ENCODE results near the gene TTR.

TTR gene

DNA sequence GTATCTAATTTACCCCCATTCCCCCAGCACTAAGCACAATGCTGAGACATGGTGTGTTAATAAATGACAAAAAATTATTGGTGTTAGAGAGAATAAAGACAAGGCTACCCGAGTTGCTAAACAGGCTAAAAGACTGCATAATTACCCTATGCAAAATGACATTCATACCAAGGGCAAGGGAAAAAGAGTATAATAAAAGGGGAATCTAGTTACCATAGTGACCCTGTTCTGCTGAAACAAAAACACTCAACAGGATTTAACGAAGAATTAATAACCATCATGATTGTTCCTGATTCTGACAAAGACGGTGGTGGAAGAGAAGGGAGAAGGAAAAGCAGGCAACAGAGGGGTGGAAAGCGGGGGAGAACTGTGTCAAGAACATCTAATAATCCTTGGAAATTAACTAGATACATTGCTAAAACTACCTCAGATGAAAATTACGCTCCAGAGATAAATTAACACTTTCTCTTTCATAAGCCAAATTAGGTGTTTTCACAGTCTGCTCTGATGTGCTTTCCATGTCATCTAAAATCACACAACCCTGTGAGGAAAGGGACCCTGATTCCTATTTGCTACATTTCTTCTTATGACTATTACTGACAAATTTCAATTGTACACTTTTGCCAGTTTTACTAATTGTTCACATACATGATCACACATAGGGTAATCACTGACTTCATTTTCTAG, 25.5 kb downstream of the TTR start:
- no peak for FAIRE-seq

DNA sequence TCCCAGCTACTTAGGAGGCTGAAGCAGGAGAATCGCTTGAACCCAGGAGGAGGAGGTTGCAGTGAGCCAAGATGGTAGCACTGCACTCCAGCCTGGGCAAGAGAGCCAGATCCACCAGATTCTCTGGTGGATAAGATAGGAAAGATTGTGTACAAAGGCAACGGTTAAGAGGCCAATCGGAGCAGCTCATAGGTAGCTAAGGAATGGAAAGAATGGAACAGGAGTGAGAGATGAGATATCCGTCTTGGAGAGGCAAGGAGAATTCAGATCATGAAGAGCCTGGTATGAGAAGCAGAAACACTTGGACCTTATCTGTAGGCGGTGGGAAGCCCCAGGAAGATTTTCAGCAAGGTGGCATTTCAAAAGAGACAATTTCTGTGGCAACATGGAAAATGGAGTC, 27.1 kb downstream of the TTR start:
- FAIRE-seq = no peak

DNA sequence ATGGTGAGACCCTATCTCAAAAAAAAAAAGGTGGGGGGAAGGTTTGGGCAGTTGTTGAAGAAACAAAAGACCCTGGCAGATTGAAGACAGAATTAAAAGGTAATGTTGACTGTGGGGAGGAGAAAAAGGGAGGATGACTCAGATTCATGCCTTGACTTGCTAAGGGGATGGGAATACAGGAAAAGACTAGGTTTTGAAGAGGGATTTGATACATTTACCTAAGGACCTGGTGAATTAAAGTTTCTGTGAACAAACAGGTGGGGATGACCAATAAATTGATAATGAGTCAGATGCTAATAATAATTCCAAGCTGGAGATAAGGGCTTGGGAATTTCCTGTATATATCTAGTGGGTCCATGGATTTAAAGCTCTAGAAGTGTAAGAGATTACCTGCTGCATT, 27.6 kb downstream of the TTR start:
- FAIRE-seq = no peak

DNA sequence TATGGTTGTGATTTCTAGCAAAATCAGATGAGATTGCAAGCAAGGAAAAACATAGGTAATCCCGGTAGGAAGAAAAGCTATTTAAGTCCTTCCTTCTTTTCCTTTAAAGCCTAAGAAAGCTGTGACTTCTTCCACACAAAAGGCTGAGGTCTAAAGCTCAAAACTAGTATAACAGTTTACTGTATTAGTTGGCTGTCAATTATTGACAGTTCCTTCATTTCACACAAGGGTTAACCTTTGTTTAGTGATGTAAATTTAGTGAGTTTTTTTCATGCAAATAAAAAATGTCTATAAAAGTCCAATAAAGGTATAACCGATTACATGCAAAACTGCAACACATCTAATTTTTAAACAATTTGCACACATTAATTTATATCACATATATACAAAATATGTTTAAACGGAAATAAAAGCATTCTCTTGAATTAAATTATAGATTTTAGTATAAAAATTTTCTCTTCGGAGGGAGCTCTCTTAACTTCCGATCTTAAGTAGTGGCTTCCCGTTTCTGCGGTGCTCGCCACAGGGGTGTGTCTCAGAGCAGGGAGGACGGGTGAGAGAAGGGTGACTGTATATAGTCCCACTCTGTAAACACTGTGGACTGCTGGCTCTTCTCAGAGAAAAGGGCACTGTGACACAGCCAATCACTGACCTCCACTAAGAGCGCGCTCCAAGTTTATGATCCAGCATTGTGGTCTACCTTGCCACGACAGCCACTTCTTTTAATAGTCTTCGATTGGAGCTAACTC, 33.4 kb downstream of the TTR start:
- FAIRE-seq = no peak

DNA sequence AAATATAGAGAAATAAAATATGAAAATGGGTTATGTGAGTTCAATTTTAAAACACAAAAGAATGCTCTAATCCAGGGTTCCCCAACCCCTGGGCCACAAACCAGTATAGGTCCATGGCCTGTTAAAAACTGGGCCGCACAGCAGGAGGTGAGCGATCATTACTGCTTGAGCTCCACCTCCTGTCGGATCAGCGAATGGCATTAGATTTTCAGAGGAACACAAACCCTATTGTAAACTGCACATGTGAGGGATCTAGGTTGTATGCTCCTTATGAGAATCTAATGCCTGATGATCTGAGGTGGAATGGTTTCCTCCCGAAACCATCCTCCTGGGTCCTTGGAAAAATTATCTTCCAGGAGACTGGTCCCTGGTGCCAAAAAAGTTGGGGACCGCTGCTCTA, 34.7 kb downstream of the TTR start:
- FAIRE-seq = no peak

DNA sequence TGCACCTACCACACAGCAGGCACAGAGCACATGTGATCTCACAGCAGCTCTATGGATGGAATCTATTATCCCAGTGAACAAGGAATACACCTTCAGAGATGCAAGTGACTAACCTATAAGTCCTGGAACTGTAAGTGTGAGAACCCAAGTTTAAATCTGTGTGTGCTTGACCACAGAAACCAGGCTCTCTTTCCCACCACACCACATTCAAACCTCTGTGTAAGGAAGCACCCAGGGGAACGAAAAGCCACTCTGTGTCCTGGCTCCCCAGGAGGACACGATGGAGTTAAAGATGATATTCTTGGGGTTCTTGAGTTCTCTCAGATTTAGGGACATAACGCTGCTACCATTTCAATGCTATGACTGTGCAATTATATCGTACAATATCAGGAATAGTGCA, 38.9 kb downstream of the TTR start:
- no peak for FAIRE-seq

DNA sequence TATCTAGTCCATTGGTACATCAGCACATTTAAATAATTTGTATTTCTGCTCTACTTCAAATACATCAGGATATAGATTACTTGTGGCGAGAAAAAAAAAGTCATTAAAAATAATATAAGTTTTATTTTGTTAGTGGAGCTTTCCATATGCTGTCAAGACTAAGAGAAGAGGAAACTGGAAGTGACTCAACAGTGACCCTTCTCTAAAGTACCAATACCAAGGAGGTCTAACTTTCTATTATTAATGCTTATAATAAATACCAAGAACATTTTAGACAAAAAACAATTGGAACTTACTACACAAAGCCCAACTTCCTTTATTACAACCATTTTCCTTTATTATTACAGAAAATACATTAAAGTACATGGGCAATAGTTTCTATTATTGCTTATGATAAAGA, 39.8 kb downstream of the TTR start:
- no peak for FAIRE-seq

DNA sequence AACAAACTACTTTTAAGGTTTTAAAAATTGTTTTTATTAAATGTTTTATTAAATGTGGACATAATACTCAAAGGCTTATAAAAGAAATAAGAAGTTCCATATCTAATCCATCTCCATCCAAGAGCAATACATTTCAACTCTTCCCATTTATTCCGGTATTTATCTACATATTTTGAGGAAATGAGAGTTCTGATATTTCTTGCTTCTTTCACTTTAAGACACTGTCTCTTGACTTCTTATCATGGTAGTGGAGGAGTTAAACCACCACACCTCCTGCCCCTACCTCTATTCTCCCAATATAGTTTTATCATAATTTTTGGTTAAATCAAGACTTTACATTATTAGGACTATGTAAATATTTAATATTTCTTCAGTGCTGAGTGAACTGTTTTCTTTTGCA, 40.7 kb downstream of the TTR start:
- no peak for FAIRE-seq

DNA sequence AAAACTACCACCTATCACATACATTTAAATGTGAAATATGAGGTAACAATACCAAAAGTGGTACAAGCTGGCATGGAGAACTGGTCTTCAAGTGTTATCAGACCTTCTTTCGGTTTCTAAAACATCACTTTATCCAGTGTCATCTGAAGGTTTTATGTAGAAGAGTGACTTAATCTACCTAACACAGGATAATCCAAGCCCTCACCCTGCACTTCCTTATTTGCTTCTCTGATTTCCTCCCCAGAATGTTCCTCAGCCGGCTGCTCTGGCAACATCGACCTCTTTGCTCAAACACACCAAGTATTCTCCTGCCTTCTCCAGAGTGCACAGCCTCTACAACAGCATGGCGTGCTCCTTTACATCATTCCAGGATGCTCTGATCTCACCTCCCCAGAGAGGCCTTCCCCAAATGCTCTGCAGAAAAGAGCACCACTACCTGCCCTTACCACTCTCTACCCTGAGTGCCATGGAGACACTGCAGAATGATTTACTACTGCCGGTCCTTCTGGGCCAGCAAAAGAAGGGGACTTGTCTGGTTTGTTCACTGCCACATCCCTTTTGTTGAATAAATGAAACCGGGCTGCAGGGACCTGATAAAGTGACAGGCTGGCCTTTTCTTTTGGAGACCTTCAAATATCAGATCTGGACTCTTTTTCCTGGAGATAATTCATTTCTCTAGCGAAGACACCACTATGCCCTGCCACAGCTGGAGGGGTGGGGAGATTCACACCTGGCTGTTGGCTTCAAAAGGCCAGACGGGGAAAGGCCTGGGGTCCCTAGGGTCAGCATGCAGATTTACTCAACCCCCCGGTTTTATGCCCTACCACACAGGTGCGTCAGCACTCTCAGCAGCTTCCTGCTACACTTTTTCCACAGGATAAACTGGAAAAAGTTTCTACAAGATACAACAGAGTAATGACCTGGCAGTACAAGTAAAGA, 42.0 kb downstream of the TTR start:
- FAIRE-seq = no peak

DNA sequence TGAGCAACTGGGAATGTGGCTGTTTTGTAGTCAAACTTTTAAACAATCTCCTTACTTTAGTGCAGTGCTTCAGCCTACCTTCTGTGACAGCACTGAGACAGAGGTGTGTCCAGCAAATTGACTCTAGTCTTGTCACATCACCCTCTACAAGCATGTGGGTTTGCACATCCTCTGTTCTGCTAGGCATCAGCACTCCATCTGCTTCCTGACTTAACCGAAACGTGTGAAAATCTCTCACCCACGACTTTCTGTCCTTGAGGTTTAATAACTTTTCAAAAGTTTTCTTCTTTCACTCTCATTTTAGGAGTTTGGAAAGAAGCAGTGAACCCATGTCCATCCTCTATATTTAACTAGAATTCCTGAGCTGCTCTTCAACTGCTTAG, 42.6 kb downstream of the TTR start:
- no peak for FAIRE-seq

DNA sequence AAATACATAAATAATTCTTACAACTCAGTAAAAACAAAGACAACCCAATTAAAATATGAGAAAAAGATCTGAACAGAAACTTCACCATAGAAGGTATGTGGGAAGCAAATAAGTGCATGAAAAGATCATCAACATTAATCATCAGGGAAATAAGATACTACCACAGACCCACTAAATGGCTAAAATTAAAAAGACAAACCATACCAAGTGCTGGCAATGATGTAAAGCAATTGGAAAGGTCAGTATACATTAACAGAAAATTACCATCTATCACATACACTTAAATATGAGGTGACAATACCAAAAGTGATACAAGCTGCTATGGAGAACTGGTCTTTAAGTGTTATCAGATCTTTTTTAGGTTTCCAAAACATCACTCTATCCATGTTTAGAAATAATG, 44.7 kb downstream of the TTR start:
- FAIRE-seq = no peak

DNA sequence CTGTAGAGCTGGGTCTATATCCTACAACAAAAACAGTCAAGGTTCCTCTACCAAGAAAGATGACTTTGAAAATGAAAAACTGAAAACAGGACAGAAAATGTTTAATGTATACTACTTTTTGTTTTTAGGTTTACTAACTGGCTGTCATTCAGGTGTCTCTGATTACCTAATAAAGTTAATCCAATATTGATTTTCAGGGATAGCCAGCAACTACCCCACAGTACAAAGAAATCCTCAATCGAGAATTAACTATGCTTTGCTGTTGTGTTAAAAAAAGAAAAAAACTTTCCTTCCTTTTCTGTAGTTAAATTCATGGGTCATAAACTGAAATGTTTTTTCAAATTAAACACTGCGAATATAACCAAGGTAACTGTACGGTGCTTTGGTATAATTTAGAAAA, 45.8 kb downstream of the TTR start:
- no peak for FAIRE-seq

DNA sequence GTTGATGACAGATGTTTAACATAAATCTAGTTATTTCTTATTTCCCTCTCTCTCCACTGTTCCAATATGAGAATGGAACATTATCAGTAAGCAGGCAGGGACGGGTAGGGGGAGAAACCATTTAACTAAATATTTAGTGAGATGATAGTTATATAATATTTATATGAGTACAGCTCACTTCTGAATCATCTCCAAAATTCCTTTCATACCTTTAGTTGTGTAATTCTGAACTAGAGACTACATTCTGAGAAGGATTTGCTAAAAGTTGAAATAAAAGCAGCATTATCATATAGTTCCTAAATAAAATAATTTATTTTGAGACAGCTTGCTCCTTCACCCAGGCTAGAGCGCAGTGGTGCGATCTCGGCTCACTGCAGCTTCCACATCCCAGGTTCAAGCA, 51.3 kb downstream of the TTR start:
- no peak for FAIRE-seq

DNA sequence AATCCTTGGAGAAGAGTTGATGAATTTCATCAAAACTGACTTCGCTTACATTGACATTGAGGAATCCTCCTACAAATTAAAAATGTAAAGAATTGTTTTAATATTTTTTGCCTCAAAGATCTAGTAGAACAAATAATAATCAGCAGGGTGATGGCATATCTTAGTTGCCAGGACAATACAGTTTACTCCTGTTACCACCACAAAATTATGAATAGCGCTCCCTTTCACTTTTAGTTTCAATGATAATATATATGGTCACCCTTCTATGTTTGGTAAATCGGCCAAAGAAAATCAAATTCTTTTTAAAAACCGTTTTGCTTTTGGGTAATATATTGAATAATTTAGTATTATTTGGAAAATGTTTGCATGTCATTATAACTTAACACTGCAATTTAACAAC, 53.7 kb downstream of the TTR start:
- FAIRE-seq = no peak

DNA sequence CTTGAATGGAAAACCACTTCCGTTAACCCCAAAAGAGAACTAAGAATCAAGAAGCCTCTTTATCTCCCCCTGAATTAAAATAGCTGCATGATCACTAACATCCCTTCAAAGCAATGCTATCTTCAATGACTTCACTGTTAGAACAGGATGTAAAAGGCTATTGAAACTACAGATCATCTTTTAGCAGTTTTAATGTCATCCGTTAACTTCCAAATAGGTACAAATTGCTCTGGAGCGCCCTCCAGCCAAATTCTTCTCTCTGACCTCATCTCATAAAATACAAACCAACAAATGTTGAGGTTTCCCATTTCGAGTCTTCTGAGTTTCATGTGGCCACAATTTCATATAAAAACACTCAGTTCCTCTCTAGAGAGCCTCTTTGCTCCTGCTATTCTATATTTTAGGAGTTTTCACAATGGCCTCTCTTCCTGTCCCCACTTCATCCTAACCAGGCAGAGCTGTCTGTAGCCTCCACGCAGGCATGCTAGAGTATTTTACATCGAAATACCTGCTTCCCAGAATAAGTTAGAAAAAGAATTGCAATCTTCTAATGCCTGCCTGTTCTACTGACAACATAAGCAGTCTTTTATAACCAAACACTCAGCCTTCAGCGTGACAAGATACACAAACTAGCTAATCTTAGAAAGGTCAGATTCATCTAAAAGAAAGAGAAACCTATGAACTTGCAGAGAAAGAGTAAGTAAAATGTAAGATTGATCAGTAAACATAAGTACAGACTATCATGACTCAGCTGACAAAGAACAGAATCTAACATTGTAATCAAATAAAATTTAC, 54.9 kb downstream of the TTR start:
- no peak for FAIRE-seq

DNA sequence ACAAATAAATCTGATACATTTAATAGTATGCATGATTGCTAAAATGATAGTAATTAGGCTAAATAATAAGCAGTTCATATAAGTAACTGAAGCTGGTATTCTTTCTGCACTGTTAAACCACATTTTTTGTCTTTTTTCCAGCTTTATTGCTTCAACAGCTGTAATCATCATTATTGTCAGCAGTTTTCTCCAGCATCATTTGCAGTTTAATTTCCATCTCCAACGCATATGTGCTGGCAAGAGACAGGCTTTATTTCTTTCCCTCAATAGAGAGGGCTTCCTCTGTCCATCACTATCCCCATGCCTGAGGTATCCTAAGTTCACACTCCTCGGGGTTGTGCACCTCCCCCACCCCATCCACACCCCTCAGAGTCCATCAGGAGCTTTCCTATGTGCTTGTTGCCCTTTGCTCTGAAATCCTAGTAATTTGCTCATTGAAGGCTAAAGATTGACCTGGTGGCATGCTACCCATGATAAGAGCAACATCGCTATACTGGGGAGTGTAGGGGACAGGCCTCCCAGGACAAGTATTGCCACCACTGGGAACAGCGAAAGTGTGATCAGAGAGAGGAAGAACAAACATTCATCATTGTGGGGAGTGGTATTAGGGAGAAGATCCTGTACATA, 55.6 kb downstream of the TTR start:
- FAIRE-seq = no peak

Measured in G401.6 (cell line).